Measurements from ENCODE around the gene POLG. TPM values are rescaled to one million over a fixed set of nuclear protein-coding genes. Genes with fewer than 3 reads are reported as not detected.

POLG gene
- total and polyA plus RNA-seq, 2 of the 13 experiments (the other 11 are each of a cell fraction or from before 2014, with no cell fraction given) = 26.6 to 35.5 TPM

- TF ChIP-seq GMEB1 (CRISPR knock-in tag; IDR thresholded peaks at IDR 0.05; ENCODE audit: borderline replicate concordance) = 0 out of 2 replicates have a peak, but pooled peaks have one; percentile 26
- no peak for TF ChIP-seq NCOA1 (CRISPR knock-in tag; IDR thresholded peaks at IDR 0.05)
- TF ChIP-seq SMC3 (IDR thresholded peaks at IDR 0.05; ENCODE audit: low read length) = no peak
- TF ChIP-seq PRDM4 (CRISPR knock-in tag; IDR thresholded peaks at IDR 0.05; ENCODE audit: borderline replicate concordance) = no peak
- 0 out of 2 replicates have a peak, but pooled peaks have one; percentile 42 for TF ChIP-seq KDM2A (CRISPR knock-in tag; IDR thresholded peaks at IDR 0.05; ENCODE audit: borderline replicate concordance, low read depth)
- TF ChIP-seq EP300 (IDR thresholded peaks at IDR 0.05; ENCODE audit: low read depth in 2 of 2, low read length in 2 of 2) = peak in 1 of 2 experiments; percentile 44; a peak in 1 of 4 replicates
- no peak for TF ChIP-seq EP300 (CRISPR knock-in tag; IDR thresholded peaks at IDR 0.05; ENCODE audit: borderline replicate concordance)
- no peak for TF ChIP-seq AFF4 (CRISPR knock-in tag; IDR thresholded peaks at IDR 0.05)
- TF ChIP-seq SOX13 (IDR thresholded peaks at IDR 0.05) = no peak
- peak in 1 of 2 experiments; percentile 9; a peak in 1 of 4 replicates for TF ChIP-seq SOX13 (CRISPR knock-in tag; conservative IDR thresholded peaks at IDR 0.05 in 1 of 2, IDR thresholded peaks at IDR 0.05 in 1 of 2)
- TF ChIP-seq RNF2 (conservative IDR thresholded peaks at IDR 0.05; ENCODE audit: low read depth) = no peak
- peak; percentile 37; the same call in 1 of the 2 replicates for TF ChIP-seq MED1 (CRISPR knock-in tag; IDR thresholded peaks at IDR 0.05)
- no peak for TF ChIP-seq CAMTA2 (CRISPR knock-in tag; IDR thresholded peaks at IDR 0.05; ENCODE audit: borderline replicate concordance)
- TF ChIP-seq RBFOX2 (IDR thresholded peaks at IDR 0.05; ENCODE audit: low read depth, low read length) = 0 out of 2 replicates have a peak, but pooled peaks have one; percentile 22
- TF ChIP-seq ZFP91 (CRISPR knock-in tag; IDR thresholded peaks at IDR 0.05; ENCODE audit: borderline replicate concordance) = 0 out of 2 replicates have a peak, but pooled peaks have one; percentile 37
- no peak for TF ChIP-seq REL (CRISPR knock-in tag; conservative IDR thresholded peaks at IDR 0.05)
Observed at GRCh38 chr15:89321521-89322410, 12.9 kb downstream of the POLG start (continued).

Measured in HepG2 (cell line).